HG03139 (cell line): Measurements from ENCODE around the gene CYTH1.
"Not testable (repeated sequence)": the region's sequence is repeated elsewhere in the genome, so short reads cannot be mapped to it uniquely, and the experiment has no call there.

Experiments used
- ATAC-seq: cut with Tn5 transposase; IDR thresholded peaks from one replicate; pipeline ENCODE4 v1.9.1; 2021; ENCODE audit not compliant: unreplicated experiment

The CYTH1 gene

GRCh38 chr17:78673395-78673794 is 108.7 kb downstream of the CYTH1 start:
- no peak for ATAC-seq

- no peak for ATAC-seq
These were observed 109.2 kb downstream of the CYTH1 start for GRCh38 chr17:78672871-78673371.

GRCh38 chr17:78672005-78672404 is 110.1 kb downstream of the CYTH1 start:
- ATAC-seq = no peak

- ATAC-seq = not testable (repeated sequence)
These were observed 110.4 kb downstream of the CYTH1 start for GRCh38 chr17:78671726-78672001.

DNA sequence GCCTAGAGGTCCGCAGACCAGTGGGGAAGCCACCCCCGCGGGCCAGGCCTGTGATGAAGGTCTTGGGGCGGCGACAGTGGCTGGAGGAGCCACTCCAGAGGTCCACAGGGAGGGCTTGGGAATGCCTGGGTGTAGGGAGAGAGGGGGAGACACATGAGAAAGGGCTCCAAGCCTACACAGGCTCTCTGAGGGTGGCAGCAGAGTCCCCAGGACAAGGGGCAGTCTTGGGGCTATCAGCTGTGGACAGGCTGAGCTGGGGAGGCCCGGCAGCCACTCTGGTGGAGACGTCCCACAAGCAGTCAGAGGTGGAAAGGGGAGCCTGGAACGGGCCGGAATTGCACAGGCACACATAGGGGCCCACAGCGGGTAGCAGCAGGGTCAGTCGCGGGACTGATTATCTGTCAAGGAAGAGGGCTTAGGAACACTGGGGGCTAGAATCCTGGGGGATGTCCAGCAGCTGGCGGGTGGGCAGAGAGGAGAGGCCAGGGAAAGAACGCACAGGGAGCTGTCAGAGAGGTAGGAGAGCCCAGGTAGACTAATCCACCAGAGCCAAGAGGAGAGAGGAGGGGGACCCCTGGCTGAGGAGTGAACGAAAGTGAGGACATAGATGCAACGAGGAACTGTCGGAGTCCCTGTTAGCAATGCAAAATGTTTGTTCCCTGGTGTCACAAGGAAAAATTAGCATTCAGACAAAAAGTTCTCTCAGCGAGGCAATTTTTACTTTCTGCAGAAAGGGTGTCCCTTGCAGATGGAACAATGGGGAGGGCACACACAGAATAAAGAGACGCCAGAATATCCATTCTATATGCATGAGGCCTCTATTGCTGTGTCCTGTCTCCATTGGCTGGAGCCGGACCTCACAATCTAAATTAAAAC is 111.0 kb downstream of the CYTH1 start:
- no peak for ATAC-seq

GRCh38 chr17:78669975-78670518 is 112.0 kb downstream of the CYTH1 start:
- ATAC-seq = no peak

DNA sequence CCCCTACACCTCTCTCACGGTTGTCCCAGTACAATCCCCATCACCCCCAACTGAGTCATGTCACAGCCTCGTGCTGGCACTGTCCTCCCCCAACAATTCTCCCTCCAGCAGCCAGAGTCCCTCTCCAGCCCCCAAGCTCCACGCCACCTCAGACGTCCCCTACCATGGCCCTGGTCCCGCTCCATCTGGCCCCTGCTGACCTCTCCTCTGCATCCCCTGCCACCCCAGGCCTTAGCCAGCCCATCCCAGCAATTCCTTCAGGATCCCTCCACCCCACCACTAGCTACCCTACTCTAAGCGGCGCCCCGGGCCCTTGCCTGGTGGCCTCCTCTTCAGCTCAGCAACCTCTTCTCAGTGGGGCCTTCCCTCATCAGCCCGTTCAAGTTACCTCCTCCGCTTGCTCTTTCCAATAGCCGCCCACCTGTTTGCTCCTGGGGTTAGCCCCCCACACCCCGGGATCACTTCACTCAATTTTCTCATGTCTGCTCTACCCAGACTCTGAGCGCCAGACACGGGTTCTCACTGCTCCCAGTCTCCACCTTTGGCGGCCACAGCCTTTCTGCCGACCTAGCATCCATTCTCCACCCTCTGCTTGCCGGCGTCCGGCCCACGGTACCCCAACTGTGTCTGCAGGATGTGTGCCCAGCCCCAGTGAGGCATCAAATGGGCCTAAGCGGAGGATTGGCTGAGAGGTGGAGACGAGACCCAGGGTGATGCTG is 112.7 kb downstream of the CYTH1 start:
- no peak for ATAC-seq

DNA sequence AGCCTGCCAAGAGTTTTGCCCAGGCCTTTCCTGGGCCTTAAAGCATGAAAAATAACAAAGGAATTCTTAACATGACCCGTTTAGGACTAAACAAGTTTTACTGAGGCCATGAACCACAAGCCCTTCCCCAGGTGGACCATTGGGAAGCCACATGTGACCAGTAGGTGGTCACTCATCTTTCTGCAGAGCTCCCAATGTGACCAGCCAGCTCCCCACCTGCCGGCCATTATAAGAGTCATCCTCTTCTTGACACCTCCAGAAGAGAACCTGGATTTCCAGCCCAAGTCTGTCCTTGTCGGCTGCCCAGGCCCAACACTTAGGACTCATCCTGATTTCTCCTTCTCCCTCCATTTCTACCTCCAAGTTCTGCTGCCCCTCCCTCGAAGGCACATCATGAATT is 113.2 kb downstream of the CYTH1 start:
- ATAC-seq = no peak

GRCh38 chr17:78667741-78668640 is 114.1 kb downstream of the CYTH1 start:
- ATAC-seq = no peak

DNA sequence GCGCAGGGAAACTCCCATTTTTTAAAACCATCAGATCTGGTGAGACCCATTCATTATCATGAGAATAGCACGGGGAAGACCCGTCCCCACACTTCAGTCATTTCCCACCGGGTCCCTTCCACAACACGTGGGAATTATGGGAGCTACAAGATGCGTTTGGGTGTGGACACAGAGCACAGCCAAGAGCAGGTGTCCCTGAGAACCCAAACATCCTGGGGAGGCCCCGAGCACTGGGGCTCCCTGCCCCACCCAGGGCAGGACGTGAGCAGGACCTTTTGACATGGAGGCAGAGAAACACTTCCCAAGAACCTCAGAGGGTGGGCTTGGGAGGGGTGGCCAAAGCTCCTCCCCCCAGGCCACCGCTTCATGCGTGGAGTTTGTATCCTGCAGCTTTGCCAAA is 115.0 kb downstream of the CYTH1 start:
- no peak for ATAC-seq

GRCh38 chr17:78665952-78666920 is 115.8 kb downstream of the CYTH1 start:
- no peak for ATAC-seq

- no peak for ATAC-seq
These were observed 116.6 kb downstream of the CYTH1 start for GRCh38 chr17:78665387-78665951.

DNA sequence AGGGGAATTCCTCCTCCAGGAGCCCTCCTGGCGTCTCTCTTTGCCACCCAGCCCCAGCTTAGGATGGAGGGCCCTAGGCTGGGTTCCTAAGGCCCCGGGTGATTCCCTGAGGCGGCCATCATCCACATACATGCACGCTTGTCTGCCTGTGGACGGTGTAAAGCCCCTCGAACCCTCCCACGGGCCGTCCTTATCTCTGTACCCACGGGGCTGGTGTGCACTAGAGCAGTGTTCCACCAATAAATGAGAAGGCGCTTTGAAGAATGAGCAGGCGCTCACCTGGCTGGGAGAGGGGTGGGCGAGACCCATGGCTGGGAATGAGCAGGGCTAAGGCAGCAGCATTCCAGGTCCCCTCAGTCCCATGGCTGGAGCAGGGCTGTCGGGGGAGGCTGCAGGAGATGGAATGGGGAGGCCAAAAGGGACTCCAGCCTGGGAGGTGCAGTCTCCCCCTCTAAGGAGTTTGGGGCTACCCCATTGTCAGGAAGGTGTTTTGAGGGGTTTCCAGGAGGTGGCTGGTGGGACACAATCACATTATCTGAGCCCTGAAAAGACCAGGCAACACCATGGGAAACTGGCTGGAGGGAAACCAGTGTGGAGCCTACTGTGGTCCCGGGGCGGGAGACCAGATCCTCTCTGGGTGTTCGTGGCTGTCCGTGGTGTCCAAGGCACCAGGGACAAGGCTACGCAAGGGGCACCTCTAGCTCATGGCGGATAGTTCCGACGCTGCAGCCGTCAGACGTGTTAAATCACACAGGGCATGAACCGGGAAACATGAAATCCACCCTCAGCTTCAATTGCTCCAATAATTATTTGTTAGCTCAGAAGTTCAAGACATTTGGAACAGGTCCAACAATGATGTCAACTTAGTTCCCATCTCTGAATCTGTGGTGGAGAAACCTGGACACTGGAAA is 117.3 kb downstream of the CYTH1 start:
- no peak for ATAC-seq

- ATAC-seq = no peak
These were observed 120.8 kb downstream of the CYTH1 start for GRCh38 chr17:78661093-78661770.

DNA sequence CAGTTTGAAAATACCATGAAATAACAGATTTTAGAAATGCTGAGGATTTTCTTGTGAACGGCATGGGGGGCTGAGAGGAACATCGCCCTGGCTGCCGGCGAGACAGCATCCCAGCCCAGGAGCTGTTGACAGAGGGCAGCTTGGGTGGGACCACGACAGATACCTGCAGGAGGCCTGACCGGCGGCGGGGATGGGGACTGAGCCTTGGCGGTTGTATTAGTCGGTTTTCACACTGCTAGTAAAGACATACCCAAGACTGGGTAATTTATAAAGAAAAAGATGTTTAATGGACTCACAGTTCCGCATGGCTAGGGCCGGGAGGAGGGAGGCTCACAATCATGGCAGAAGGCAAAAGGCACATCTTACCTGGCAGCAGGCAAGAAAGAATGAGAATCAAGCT is 122.5 kb downstream of the CYTH1 start:
- no peak for ATAC-seq

- no peak for ATAC-seq
These were observed 123.7 kb downstream of the CYTH1 start for GRCh38 chr17:78658281-78658785.

DNA sequence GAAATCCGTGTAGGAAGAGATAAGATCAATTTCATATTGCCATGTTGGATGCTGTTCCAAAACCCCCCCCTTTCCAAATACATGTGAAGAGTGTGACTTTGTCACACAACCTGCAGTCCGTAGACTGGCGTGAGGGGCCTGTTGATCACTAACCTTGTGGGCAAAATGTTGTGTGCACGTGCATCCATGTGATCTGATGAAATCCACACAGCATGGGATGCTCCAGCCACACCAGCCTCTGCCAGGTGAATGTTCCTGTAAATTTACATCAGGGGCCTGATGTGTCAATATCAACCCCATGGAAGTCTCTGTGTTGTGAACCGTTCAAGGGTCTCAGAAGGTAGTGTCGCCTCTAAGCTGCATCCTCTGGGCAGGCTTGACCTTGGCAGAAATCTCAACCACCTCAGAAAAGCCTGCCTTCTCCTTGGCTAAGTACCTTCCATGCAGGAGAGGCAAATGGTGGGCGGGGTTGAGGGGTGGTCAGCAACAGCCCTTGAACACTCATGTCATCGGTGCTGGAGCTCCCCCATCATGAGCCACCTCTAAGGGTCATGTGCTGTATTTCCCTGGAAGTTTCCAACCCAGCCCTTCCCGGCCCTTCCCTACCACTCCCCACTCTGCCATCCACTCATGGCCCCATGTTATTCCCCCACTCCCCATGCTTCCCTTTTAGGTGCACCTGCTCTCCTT is 126.7 kb downstream of the CYTH1 start:
- no peak for ATAC-seq
